Measurements from ENCODE around the gene TMEM273.
"Not testable (repeated sequence)": the region's sequence is repeated elsewhere in the genome, so short reads cannot be mapped to it uniquely, and the experiment has no call there.

The TMEM273 gene

DNA sequence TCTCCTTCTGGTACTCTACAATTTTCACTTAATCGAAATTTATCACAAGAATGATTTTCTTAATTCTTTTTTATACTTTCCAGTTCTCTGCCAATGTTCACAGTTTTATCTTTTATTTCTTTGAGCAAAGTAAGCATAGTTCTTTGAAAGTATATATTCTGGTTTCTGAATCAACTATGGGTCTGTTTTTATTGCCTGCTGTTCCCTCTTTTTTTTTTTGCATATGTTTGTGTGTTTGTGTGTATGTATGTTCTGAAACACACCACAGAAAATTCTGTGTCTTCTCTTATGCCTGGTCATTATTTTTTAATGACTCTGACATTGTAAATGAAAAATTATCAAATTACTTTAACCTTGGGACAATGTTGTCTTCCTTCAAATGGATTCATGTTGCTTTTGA lies 15.9 kb upstream of the TMEM273 start:
- DNase-seq (ENCODE audit: low read depth) = no peak

- DNase-seq (ENCODE audit: low read depth) = no peak
Measured at GRCh38 chr10:49202266-49202665, 14.1 kb upstream of the TMEM273 start.

GRCh38 chr10:49200854-49201253 lies 12.7 kb upstream of the TMEM273 start:
- DNase-seq (ENCODE audit: low read depth) = no peak

DNA sequence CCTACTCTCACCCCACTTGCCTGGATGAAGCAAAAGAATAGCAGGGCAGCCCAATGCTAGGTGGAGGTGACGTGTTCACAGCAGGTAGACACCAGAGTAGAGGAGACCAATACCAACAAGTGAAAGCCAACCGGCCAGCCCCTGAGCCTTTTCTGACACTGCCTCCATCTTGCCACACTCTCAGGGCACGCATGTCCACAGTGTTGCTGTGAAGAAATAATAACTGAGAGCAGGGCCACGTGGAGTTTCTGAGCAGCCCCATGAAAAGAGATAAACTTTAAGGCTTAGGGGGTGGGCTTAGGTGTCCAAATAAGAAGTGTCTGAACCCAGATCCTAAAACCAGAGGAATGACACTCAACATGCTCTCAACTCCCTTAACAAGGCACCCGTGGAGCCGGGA lies 9.0 kb upstream of the TMEM273 start:
- no peak for DNase-seq (ENCODE audit: low read depth)

GRCh38 chr10:49195864-49196263 lies 7.7 kb upstream of the TMEM273 start:
- not testable (repeated sequence) for DNase-seq (ENCODE audit: low read depth)

DNA sequence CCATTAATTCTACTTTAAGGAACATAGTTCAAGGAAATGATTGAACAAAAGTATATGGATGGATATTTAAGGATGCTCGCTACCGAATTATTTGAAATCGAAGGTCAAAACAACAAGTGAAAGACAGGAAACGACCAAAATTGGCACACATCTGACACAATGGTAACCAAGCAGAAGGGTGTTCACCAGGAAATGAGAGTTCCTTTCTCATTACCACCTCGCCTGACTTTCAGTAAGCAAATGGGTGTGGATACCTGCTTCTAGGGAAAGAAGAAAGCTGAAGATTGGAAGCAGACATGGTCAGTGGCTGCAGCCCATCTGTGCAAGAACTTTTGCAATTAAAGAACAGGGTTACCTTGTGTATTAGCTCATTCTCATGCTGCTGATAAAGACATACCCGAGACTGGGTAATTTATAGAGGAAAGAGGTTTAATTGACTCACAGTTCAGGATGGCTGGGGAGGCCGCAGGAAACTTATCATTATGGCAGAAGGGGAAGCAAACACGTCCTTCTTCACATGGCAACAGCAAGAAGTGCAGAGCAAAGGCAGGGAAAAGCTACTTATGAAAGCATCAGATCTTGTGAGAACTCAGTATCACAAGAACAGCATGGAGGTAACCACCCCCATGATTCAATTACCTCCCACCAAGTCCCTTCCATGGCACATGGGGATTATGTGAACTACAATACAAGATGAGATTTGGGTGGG lies 6.2 kb upstream of the TMEM273 start:
- DNase-seq (ENCODE audit: low read depth) = no peak

GRCh38 chr10:49191349-49191748 lies 3.2 kb upstream of the TMEM273 start:
- no peak for DNase-seq (ENCODE audit: low read depth)

DNA sequence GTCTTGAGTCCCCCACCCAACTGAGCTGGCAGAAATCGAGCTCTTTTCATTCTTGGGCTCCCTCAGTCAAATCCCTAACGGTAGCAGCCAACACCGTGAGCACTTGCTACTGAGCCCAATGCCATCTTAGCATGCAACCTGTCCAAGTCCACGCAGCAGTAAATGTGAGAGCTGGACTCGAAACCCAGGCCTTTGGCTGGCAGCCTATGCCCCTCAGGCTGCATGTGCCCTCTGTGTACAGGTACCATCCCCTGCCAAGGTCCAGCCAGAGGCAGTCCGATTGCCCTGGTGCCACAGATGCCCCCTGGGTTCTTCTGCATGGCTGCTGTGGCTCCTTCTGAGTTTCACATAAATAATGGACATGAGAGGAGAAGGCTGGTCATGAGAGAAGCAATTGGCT lies 1.2 kb upstream of the TMEM273 start:
- DNase-seq (ENCODE audit: low read depth) = no peak

DNA sequence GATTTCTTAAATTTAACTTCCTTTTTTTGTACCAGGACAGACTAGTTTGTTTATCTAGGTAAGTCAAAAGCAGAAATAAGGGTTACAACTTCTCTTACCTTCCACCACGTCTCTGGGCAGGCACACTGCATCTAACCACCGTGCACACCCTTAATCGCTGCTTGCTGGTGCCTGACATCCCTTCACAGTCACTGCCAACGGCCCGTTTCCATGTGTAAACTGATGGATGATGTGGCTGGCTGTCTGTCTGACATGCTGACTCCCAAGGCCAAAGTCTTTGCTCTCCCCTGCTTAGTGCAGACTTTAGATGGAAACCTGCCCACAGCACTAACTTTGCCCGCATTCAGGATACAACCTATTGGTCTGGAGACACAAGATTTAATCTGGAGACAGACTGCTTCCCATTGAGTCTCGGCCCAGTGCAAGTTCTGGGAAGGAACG lies 1.1 kb downstream of the TMEM273 start:
- no peak for DNase-seq (ENCODE audit: low read depth)

DNA sequence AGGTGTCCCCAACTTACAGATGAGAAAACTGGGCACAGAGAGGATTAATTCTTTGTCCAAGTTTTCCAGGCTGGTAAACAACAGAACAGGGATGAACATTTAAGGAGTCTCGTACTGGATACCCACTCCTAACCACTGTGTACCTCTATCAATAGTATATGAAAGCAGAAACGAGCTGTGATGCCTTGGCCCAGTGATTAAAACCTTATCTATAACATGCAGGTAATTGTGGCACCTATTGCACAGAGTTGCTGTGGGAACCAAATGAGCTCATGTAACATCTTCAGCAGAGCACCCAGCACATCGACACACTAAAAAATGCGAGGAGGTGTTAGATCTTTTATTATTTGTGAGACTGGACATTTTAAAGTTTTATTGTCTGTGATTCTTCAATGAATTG lies 1.6 kb downstream of the TMEM273 start:
- no peak for DNase-seq (ENCODE audit: low read depth)

GRCh38 chr10:49185213-49185612 lies 3.0 kb downstream of the TMEM273 start:
- no peak for DNase-seq (ENCODE audit: low read depth)

DNA sequence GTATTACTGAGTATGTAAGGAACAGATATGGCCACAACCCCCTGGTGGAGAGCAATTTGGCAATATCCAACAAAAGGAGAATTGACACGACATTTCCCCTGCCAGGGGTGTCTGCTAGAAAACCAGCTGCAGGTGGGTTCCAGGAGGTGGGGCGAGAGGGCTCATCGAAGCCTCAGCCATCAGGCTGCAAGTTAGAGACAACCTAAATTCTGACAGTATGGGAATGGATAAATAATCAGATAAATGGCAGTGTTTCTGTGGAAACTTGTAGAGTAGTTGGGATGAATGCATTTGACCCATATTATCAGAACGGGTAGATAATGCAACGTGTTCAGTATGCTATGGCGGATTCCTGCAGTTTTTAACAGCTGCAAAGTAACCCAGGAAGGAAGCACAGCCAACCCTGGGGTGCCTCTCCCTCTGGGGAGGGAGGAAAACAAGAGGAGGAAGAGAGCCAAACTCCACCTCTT lies 3.5 kb downstream of the TMEM273 start:
- no peak for DNase-seq (ENCODE audit: low read depth)

GRCh38 chr10:49183596-49184542 lies 4.3 kb downstream of the TMEM273 start:
- DNase-seq (ENCODE audit: low read depth) = no peak

DNA sequence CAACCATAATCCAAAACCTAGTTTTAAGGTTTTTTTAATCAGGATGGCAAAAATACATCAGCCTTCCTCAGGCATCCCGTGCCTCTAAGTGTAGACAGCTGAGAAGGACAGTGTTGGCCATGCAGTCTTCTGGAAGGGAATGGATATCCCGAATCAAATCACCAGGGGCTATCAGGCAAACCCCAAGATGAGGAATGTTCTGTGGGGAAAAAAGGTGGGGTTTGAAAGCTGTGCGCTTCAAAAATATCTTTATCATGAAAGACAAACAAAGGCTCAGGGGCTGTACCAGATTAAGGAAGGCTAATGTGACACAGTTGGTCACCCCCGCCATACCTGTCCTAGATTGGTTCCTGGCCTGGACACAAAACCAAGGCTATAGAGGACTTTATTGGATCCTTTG lies 5.4 kb downstream of the TMEM273 start:
- DNase-seq (ENCODE audit: low read depth) = no peak

DNA sequence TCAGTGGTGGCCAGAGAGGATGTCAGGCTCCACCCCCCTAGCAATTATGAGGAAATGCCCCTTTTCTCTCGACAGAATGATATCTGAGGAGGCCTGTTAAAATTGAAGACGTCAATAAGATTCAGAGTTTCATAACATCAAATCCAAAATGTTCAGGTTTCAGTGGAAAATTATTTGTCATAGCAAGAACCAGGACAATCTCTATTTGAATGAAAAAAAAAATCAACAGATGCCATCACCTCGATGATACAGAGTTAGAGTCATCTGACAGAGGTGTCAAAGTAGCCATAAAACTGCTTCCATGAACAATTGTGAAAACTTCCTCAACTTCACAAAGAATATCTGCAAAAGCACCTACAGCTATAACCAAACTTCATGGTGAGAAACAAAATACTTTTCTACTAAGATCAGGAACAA lies 7.7 kb downstream of the TMEM273 start:
- DNase-seq (ENCODE audit: low read depth) = no peak

DNA sequence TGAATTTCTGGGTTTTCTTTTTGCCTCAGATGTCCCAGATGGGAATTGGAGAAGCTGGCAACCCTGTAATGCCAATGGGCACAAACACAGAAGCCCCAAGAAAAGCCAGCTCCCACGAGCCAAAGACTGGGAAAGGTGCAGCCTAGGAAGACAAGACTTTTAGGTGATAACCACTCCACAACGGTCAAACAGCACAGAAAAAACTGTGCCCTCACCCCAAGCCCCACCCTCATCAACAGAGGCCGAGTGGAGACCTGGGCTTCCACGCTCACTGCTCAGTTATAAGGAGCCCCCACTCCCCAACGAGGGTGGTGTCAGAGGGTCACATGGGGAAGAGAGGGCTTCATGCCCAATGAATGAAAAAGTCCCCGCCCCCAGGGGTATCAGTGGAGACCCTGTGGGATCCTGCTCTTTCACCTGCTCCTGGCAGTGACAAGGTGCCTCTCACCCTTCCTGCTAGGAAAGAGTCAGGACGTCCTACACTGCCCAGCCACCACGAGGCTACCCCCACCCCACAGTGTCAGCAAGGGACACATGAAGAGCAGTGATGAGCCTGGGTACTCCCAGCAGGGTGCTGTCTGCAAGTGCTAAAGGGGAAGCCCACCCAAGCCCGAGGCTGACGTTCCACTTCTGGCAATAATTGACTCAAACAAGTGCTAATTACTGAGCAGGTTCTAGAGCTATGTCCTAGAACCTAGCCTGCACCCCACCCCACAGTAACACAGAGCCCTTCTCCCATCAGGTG lies 8.3 kb downstream of the TMEM273 start:
- no peak for DNase-seq (ENCODE audit: low read depth)

- no peak for DNase-seq (ENCODE audit: low read depth)
Measured at GRCh38 chr10:49178489-49179471, 9.4 kb downstream of the TMEM273 start.

DNA sequence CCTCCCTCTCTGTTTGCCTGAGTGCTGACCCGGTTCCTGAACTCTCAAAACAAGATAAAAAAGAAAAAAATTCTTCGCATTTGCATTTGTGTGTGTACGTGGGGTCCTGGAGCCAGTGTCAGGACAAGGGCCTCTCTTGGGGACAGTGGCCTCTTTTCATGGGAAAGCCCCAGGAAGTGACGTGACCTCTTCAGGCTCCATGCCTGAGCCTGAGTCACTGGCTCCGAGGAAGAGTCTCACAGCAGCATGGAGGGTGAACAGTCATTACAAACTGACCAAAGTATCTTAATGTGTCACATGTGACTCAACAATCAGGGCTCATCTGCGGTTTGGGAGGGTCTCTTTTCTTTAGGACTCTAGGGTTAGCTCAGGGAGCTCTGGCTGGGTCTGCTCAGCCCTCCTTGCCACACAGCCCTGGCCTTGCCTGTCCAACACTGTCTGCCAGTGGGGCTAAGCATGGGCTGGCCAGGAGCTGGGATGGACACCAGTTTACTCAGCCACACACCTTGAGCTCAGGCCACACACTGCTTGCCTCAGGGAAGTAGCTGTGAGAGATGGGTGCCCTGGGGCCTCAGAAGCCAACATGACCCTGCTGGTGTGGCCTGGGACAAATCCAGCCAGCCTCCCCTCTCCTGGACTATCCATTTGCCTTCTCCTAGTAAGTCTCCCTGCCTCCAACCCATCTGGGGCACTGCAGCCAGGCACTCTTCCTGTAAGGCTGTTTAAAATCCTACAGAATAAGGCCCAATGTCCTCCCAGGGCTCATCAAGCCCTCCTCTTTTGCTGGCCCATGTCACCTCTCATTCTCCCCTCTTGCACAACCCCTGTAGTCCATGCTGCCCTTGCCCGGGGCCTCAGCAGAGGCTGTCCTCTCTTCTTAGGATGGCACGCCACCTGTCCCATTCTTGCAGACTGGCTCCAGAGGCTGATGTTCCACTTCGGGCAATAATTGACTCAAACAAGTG lies 10.5 kb downstream of the TMEM273 start:
- peak; percentile 89 for DNase-seq (ENCODE audit: low read depth)

DNA sequence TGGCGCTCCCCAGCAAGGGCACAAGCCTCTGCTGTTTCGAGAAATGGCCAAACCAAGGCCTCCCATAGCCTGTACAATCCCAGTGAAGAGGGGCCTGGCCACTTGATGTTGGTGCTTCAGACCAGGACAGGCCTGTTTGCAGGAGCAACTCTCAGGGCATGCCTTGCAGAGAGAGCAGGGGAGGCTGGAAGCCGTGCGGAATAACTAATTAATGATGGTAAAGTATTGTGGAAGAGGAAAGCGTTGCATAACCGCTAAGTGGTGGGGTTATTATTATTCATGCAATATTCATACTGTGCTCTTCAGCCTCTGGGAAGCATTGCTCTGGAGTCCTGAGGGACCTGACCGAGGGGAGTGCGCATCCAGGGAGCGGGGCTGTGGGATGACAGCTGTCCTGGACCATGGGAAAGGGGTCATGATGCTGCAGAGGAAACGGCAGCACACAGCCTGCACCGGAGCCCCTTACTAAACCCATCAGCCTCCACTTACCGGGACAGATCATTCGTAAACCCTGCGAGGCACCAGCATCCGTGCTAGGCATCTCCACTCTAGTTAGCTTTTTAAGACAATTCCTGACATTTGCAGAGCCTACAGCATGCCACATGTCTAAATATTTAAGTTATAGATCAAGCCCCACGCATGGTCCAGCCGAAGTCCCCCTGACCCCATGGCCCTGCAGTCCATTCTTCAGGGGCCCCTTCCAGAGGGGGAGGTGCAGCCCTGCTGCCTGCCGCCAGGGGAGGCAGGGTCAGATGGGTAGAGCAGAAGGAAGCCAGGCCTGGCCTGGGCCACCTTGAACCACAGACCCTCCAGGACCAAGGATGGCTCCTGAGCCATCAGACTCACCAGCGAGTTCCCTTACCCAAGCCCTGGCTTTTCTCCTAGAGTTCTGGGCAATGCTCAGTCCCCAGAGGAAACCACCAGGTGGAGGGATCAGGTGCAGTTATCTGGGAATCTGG lies 11.6 kb downstream of the TMEM273 start:
- DNase-seq (ENCODE audit: low read depth) = no peak

Data from stromal cell of bone marrow (primary cell).